ACHN (cell line): ENCODE measurements around the gene DENND2D.
"Not testable (repeated sequence)": the region's sequence is repeated elsewhere in the genome, so short reads cannot be mapped to it uniquely, and the experiment has no call there.

Experiments used
- DNase-seq: peaks from one replicate; pipeline ENCODE4 v3.0.0-alpha.2; 2015
- in situ Hi-C: cut with HindIII; loops from 2 replicates; pipeline ENCODE4 v1.10.0; 2017; ENCODE audit warnings: low sequenced_read_pairs, low pct_ligation_motif_present, low pct_unique_long_range_greater_than_20kb

DENND2D gene

DNA sequence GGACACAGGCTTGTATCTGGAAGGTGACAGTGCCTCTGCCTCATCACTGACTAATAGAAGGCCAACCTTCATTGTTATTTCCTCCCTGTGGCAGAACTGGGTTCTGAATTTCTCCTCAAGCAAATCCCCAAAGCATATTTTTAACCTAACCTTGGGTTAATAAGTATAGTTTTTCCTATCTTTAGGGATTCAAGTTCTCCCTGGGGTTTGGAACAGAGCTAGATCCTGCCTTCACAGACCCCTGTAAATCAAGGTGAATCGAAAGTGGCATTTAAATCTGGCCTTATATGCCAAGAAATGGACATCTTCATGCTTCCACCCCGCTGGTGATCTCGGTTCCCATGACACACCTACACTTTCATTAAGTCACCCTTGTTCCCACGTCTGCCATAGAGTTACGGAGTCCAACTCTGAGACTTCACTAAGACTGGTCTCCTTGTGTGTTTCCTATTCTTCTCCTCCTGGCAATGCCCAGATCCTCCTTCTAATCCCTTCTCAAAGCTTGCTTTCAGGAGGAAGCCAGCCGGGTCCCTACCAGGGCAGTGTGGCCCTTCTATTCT is 22.8 kb upstream of the DENND2D start:
- in situ Hi-C loops = no loop called here

DNA sequence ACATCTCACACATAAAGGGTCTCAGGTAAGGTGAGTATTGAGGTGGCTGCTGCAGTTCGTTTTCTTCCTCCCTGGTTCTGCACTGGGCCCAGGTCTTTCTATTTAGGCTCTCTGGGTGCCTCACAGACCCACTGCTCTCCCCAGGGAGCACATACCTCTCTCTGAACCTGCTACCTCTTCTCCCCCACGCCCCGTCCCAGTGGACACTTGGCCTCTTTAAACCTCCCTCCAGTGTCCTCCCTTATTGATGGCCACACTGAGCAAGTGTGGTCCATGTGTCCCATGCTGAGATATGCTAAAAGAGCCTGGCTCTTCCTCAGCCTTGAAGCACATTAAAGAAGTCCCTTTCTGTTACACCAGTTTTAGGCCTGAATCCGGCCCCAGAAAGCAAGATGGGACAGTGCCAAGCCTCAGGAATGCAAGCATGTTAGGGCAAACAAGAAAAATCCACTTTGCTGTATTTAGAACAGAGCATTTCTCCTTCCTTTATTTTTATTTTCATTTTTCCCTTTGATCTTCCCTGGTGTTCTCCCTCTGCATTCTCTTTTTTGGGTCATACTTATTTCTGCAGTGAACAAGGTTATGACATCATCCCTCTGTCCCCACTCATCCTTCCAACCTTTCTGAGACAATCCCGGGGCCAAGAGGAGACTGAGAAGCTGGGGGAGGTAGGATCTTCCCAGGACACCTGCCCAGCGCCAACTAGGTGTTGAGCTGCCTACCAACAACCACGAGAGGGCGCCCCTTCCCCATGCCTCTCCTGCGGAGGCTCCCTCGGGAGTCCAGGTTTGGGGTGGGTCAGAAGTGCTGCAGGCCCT is 22.1 kb upstream of the DENND2D start:
- in situ Hi-C loops = no loop called here
- DNase-seq = peak; percentile 65

More for the DNA sequence above, 22.8 kb upstream of the DENND2D start:
- no peak for DNase-seq

DNA sequence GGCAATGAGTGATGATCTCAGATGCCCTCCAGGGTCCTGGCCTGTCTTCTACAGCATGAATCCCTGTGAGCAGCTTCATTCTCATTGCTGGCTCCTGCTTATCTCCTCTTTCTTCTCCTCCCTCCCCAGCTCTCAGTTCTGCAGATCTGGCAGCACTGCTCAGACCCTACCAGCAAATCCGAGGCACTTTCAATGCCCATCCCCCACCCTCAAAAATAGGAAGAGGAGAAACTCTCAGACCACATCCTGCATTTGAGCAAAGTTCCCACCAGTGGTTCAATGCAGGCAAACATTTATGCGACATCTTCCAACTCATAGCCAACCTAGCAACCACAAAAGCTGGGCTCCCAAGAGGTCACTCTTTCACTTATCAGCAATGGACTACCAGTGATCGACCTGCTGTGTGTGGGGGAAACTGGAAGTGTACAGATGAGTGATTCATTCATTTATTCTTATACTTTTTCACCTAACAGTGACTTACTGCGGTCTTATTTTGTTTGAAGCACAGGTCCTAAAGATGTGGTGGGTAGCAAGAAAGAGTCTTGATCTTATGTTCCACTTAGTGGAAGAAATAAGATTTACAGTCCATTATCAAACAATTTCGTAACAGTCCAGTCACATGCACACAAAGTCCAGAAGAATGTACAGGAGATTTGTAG is 21.3 kb upstream of the DENND2D start:
- in situ Hi-C loops = no loop called here

DNA sequence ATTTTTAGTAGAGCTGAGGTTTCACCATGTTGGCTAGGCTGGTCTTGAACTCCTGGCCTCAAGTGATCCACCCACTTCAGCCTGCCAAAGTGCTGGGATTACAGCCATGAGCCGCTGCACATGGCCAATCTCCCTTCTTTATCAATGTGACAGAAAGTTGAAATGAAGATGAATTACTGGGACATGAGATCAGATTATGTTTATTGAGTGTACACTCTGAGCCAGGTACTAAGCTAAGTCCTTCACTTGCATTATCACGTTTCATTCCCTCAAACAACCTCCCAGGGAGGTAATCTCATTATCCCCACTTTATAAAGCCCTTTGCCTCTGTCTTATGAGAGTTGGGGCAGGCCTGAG is 20.8 kb upstream of the DENND2D start:
- no peak for DNase-seq
- in situ Hi-C loops = no loop called here

More for the DNA sequence above, 21.3 kb upstream of the DENND2D start:
- no peak for DNase-seq

DNA sequence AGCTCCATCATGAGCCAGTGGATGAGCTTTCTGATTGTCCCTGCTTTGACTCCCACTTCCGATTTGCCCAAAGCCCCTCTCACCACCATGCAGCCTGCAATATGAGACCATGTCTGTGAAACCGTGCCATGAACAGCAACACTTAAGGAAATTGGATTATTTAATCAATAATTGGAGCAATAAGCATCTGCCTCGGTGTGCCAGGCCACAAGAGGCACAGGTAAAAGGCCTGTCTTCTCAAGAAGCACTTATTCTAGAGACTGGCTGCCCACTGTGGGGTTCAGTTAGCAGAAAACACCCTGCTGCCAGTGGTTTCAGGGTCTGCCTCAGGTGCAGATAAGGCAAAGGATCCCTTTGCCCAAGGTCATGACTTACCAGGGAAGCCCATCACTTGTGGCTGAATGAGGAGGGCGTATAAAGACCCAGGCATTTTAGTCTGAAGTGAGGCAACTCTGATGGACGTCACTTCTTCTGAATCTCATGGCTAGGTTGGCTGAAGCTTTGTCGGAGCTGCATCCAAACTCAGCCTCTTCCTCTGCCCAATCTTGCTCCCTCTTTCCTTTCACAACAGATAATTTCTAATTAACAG is 19.9 kb upstream of the DENND2D start:
- in situ Hi-C loops = no loop called here
- no peak for DNase-seq

DNA sequence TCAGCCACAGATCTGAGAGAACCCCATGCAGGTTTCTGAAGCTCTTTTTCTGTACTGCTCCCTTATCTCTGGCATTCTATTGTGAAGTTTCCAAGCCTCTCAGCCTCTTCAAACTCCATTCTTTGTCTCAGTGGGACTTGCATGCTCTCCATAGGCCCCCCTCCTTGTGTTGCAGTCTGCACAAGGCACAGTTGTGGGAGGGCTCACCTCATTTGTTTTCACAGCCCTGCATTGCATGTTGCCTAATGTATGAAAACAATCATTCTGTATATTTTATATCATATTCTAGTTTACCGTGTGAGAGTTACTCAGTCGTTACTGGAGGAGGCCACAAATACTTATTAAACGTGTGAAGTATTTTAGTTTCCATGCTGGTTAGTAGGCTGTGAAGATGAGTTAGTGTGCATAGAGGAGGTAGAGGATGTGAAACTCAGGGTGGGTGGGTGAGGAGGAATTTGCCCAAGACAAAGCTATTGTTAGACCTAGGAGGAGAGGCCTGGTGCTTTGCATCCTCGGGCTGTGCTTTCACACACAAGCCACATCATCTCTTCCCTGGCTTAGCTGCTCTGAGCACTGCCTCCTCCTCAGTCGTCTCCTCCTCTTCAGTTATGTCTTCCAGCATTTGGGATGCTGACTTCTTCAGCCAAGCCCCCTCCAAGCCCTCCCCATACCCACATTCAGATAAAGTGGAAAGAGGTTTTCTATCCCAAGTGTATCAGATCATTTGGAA is 19.3 kb upstream of the DENND2D start:
- DNase-seq = no peak
- in situ Hi-C loops = no loop called here

DNA sequence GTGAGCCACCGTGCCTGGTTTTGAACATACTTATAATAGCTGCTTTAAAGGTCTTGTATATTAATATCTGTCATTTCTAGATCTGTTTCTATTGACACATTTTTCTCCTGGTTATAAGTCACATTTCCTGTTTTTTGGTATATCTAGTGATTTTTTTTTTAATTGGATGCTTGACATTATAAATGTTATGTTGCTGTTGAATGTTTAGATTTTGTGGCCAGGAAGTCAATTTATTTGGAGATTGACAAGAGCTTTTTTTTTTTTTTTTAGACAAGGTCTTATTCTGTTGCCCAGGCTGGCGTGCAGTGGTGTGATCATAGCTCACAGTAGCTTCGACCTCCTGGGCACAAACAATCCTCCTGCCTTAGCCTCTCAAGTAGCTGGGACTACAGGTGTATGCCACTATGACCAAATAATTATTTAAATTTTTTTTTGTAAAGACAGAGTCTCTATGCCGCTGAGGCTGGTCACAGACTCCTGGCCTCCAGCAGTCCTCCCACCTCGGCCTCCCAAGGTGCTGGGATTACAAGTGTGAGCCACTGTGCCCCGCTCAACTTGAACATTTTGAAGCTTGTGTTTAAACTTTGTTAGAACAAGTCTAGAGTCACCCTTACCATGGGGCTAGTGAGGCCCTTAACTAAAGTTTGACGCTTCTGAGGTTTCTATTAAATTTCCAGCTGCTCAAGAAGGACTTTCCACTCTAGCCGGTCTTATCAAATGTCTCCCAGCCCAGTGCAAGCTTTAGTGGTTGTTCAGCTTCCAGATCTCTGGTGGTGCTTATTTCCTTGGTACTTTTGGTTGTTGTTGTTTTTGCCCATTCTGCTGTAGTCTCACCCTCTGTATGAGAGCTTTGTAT is 18.5 kb upstream of the DENND2D start:
- in situ Hi-C loops = no loop called here
- no peak for DNase-seq

DNA sequence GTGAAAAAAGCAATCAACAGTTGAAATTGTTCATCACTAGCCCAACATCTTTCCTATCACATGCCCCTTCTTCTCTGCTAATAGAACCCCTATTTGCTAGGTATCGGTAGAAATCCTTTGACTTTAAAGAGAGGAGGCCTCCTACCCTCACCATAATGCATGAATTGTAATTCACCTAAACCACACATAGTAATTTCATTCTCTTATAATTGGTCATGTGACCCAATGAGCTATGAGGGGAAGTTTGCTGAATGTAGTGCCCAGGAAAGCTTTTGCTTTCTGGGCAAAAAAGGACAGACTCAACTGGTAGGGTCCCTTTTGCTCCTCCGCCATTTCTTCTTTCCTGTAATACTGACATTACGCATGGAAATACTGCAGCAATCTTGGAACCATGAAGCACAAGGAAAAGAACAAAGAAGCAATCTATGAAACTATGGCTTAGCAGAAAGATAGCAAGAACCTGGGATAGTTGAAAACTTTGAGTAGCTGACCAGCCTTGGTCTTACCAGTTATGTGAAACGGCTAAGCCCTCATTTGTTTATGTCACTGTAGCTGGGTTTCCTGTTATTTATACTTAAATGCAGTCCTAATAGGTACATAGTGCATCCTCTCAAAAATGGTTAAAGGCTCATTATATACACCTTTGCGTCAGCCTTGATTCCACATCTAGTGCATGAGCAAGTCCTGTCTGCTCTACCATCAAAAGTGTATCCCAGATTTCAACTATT is 16.9 kb upstream of the DENND2D start:
- DNase-seq = no peak
- in situ Hi-C loops = no loop called here

DNA sequence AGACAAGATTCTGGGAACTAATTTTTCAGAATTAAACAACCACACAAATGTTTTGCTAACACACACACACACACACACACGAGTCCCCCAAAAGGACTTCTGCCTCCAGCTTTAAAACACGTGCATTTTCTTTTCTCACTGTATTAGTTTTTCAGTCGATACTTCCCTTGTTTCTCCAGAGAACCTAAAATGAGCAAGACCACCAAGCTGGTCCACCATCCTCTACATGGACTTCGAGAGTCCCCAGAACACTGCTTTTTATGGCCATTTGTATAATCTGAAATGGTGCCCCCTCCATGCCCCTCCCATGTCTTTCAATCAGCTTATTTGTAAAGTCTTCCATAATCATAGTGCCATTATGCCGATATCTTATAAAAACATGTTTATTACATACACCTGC is 16.3 kb upstream of the DENND2D start:
- DNase-seq = no peak
- in situ Hi-C loops = no loop called here

DNA sequence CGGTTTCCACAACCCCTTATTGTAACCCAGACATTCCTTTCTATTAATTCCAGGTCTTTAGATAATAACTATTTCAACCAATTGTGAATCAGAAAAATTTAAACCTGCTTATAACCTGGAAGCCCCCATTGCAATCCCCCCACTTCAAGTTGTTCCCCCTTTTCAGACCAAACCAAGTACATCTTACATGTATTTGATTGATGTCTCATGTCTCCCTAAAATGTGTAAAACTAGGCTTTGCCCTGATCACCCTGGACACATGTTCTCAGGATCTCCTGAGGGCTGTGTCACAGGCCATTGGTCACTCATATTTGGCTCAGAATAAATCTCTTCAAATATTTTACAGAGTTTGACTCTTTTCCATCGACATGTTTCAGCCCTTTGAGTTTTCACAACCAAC is 14.8 kb upstream of the DENND2D start:
- in situ Hi-C loops = not testable (repeated sequence)

DNA sequence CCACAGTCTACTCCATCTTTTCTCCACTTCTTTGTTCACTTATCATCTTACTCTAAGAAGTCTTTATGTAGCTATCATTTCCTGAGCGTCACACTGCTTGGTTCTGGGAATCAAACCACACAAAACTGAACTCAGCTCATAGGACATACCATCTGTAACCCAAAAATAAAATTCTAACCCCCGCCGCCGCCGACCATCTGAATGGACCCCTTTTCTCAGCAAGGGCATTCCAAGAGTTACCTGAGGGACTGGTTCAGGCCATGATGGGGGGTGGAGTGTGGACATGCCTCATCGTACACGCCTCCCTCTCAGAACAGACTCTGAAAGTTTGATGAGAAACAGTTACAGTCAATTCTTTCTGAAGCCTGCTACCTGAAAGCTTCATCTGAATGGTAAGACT is 14.4 kb upstream of the DENND2D start:
- in situ Hi-C loops = no loop called here
- no peak for DNase-seq

More for the DNA sequence above, 14.8 kb upstream of the DENND2D start:
- DNase-seq = not testable (repeated sequence)

DNA sequence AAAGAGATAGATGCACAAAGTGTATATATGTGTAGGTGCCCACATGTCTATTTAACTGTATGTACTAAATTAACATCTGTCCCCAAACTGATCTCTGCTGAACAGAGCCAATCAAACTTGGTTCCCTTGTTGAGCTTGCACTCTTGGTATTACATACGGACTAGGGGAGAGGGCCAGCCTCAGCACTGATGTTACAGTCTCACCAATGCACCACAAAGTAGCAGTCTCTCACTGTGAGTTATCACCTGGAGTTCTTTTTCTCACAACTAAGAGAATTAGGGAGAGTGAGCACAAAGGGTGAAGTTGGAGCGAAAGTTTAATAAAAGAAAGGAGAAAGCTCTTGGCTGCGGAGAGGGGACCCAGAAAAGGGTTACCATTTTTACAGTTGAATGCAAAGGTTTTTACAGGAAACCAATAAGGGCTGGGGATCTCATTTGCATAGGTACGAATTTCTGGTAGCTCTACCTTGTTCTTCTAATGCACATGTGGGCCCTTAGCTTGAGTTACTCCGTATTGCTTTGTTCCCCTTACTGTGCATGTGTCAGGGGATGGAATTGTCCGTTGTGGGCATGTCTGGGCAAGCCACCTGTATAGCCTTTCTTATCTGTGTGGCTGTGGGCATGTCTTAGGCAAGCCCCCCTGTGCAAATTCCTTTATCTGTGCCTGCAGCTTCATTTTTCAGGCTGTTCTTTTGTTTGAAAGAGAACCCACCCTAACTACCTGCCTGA is 13.8 kb upstream of the DENND2D start:
- DNase-seq = no peak
- in situ Hi-C loops = no loop called here

DNA sequence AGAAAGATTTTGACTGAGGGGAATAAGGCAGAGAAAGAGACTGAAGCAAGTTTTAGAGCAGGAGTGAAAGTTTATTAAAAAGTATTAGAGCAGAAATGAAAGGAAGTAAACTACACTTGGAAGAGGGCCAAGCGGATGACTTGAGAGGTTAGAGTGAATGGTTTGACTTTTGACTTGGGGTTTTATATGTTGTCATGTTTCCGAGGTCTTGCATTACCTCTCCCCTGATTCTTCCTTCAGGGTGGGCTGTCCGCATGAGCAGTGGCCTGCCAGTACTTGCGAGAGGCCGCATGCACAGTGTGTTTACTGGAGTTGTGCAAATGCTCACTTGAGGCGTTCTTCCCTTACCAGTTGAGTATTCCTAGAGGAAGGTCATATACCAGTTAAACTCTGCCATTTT is 13.0 kb upstream of the DENND2D start:
- in situ Hi-C loops = no loop called here
- no peak for DNase-seq

DNA sequence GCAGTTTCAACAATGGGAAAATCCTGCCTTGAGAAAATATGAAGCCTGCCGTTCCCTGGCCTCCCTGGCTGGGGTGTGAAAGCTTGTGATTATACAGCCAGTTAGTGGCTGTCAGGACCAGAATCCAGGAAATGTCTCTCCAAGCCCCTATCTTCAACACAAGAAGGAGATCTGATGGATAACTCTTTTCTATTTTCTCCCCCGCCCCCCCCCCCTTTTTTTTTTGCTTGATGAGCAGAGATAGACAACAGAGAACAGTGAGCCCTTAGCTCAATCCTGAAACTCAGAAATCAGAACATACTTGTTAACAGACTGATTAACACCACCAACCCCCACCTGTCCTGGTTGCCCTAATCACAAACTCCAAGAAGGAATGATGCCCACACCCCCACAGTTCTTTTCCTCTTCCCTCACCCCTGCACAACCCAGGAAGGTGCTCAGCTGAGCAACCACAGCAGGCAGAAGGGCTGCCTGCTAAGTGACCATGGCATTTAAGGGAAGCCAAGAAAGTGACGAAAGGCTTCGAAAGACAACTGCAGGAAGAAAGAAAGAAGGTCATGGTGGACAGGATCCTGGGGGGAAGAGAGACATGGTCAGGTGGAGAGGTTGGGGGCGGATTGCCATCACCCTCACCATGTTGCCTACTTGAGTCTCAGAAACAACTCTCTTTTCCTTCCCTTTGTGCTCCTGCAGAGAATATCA is 12.3 kb upstream of the DENND2D start:
- in situ Hi-C loops = no loop called here
- DNase-seq = no peak

DNA sequence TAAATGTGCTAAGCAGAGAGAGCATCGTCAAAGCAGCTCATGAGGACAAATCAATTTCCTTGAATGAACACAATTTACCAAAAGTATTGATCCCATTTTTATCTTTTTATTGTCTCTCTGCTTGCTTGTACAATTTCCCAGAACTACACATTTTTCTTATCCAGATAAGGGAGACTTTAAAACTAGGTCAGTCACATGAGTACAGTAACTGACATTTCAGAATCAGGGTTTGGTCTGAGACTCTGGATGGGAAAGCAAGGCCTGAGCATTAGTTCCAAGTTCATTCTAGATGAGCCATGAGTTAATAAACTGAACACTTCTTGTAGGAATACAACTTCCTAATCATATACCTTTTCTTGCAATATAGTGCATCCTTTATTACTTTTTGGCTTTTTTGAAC is 11.5 kb upstream of the DENND2D start:
- DNase-seq = no peak
- in situ Hi-C loops = no loop called here

DNA sequence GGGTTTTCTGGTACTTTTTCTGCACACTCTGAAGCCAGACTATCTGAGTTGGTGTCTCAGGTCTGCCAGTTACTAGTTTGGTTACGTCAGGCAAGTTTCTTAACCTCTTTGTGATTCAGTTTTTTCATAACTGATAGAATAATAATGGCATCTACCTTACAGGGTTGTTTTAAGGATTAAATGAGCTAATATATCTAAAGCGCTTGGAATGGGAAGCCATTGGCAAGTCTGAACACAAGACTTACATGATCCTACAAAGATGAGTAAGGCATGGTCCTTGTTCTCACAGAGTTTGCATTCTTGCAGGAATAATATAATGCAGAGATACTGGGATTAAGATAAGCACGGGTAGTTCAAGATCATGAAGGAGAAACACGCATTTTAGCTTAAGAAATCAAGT is 9.2 kb upstream of the DENND2D start:
- in situ Hi-C loops = no loop called here
- DNase-seq = no peak
